ENCODE results near the gene TTLL12.

Gene TTLL12

DNA sequence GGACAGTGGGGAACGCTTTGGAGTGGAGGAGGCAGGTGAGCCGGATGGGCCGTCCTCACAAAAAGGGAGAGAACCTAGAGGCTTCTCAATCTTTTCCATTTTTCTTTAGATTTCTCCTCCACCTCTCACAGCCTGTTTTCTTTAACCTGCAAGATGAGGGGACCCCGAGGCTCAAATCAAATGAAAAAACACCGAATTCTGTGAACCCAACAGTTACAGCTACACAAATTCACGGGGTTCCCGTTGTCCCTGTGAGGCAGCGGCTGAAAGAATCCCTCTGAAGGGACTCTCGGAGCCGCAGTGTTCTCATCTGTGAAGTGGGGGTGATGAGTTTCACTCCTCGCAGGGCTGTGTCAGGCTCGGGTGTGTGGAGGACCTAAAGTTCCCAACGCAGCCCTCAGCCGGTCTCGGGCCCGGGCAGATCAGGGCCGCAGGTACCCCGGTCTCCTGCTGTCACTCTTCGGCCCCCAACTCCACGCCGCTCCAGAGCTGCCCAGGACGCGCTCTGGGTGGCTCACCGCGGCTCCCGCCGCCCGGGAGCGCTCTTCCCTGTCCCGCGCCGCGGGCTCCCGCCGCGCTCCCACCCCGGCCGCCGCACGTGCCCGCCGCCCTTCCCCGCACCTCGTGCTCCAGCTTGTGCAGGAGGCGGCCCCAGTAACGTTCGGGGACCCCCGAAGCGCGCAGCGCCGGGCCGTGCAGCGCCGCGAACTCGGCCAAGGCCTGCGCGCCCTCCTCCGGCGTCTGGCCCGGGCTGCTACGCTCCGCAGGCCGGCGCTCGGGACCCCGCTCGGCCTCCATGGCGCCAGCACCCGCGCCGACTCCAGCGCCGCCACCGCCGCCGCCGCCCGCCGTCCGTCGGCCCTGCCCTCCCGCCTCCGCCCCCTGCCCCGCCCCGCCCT lies at the start of gene TTLL12:
Gene TTLL12 (minus strand): TSS at position 863 of the 899 bp plus-strand sequence. CDS start 65 bp downstream, at position 798.
- peak in 2 of 3 donors; percentile 10 to 50 for DNase-seq (ENCODE audit: low read depth in 2 of 3, low spot score in 1 of 3)

DNA sequence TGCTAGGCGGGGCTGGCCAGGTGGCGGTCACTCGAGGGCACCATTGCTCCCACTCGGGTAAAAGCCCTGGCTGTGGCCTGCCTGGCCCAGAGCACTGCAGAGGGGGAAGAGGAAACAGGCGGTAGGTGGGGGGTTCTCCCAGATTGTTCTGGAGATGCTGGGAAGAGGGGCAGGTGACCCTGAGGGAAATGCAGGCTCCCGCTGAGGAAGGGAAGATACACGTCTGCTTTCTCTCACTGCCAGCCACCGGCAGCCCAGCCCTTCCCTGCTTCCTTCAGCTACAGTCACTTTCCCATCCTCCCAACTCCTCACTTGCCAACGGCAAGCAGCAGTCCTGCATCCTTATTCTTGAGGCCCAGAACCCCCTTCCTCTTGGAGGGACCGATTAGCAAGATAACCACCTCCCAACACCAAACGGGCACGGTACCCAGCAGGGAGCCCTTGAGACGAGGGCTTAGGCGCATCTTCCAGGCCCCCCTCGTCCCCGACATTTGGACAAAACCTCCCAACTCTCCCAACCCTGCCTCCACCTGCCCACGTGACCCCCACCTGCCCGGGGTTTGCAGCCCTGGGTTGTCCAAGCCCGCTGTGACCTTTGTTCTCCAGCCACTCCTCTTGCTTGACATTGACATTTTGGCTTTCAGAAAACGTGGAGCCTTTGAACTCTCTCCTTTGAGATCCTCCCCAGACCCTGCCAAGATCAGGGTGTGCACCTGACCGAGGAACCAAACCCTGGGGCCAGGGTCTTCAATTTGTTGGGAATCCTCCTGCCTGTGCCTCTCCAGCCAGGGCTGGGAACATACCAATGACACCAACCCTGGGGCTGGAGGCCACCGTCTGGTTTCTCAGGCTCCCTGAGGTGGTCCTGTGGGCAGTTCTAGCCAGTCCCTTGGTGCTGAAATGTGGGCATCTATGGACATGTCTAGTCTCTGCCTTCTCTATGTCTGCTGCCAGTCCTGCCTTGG lies 48.8 kb upstream of the TTLL12 start:
- DNase-seq (ENCODE audit: low read depth in 2 of 3, low spot score in 1 of 3), result no peak

DNA sequence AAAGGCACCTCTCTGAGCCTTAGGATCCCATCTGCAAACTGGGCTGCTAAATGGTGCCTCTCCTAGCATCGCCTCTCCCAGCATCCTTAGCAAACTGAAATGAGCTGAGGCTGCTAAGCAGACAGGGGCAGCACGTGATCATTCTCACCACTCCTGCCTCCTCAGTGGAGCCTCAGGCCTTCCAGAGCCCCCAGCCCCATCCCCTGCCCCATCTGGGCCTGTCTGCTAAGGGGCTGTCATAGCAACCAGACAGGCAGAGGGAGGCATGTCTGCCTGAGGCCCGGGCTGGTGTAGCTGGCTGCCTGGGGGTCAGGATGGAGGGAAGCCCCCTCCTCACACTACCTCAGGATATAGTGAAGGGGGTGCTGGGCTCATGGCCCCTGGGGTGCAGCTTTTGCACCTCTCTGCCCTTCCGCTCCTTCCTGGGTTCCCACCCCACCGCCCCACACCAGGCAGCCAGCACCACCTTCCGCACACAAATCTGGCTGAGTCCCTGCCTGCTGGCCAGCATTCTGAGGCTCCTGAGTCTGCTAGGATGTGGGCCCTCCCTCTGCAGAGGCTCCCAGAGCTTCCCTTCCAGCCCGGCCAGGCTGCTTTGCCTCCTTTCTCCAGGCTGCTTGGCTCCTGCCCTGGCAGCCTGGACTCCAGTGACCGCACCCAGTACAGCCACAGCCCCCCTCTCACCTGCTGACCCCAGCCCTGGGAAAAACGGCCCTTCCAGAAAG lies 47.5 kb upstream of the TTLL12 start:
- DNase-seq (ENCODE audit: low read depth in 2 of 3, low spot score in 1 of 3), result no peak

DNA sequence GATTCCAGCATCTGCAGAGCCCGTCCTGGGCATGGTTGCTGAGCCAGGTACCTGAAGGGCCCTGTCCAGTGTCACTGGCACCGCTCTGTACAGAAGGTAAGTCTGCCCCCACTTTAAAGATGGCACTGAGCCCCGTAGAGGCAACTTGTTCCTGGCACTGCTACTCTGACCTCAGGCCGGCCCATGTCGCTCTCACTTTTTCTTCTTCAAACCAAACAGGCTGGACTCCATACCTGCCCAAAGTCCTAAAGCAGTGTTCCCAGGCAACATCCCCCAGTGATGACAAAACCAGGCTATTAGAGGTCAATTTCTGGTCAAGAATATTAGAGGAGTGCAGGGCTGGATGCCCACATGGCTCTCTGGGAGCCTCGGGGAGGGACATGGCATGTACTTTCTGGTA lies 46.6 kb upstream of the TTLL12 start:
- DNase-seq (ENCODE audit: low read depth in 2 of 3, low spot score in 1 of 3), result no peak

DNA sequence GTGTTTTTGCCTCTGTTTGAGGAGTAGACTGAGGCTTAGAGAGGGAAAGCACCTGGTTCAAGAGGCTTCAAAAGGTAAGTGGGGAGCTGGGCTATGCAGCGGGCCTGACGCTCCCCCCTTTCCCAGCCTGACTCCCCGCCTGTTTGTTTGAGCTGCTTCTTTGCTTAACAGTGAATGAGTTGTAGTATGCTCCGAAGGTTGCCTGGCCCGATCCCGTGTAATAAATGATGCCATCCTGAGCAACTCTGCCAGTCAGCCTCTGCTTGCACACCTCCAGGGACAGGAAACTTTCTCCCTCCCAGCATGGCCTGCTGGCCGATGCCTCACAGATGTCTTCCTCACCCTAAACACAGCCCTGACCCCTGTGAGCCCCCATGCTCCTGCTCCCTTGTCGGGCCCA lies 45.5 kb upstream of the TTLL12 start:
- DNase-seq (ENCODE audit: low read depth in 2 of 3, low spot score in 1 of 3), result no peak

DNA sequence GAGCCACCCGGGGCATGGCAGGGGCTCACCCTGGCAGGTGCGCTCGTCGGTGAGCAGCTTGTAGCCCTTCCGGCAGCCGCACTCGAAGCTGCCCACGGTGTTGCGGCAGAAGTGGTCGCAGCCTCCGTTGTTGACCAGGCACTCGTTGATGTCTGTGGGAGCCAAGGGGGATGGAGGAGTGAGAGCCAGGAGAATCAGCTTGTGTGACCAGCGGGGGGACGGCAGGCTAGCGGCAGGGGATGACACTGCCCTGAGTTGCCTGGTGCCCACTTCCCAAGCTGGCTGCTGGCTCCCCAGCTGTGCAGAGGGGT lies 44.7 kb upstream of the TTLL12 start:
- no peak for DNase-seq (ENCODE audit: low read depth in 2 of 3, low spot score in 1 of 3)

DNA sequence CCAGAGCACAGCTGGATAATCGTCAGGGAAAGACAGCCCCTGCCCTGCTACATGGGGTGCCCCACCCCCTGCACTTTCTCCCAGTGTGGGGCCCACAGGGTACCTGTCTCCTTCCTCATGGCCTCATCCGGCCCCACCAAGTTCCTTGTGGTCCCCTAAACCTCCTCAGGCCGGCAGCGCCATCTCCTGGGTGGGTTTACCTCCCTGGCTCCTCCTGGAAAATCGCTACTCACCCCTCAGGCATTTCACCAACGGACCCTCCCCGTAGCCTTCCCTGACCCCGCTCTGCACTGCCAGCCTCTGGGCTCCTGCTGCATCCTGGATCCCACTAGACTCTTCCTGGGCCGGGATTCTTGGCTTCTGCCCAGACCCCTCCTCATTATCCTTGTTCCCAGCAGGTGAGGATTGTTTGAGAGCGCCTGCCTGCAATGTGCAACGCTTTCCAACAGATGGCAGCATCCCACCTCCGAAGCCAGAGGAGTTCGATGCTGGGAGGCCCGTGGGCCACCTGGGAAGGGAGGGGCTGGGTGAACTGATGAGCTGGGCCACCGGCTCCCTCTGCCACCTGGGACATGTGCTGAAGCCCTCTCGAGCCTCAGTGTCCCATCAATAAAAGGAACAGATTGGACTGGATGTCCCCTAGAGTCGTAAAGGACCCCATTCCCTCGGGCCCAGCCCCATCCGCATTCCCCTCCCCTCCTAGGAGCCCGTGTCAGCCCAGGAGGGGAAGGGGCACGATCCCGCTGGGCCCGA lies 44.2 kb upstream of the TTLL12 start:
- DNase-seq (ENCODE audit: low read depth in 2 of 3, low spot score in 1 of 3), result peak; percentile 42 to 71 (median 55)

DNA sequence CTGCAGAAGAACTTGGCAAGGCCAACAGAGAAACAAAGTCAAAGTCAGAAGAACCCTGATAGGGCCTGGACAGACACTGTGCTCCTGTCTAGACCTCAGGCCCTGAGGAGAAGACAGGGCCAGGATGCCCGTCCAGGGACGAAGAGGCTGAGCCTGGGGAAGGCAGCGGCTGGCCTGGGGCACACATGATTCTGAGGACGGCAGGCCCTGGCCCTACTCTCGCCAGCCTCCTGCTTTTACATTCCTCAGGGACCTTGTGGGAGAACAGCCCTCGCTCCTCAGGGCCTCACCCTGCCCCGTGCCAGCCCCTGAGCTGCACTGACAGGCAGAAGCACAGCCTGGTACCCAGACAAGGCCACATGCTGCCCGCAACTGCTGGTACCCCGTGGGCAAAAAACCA lies 43.6 kb upstream of the TTLL12 start:
- DNase-seq (ENCODE audit: low read depth in 2 of 3, low spot score in 1 of 3), result no peak

DNA sequence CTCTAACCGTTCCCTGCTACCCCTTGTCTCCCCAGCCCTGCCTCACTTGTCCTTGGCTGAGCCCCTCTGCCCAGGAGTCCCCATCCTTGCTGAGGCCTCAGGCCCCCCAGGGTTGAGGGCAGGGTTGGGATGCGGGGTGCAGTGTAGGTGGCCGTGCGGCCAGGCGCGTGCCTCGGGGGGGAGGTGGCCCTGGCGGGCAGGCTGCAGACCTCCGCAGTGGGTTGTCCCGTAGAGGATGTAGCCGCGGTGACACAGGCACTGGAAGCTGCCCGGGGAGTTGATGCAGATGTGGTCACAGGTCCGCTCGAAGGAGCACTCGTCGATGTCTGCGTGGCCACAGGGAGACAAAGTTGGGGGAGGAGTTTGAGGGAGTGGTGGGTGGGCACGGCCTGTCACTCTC lies 41.9 kb upstream of the TTLL12 start:
- no peak for DNase-seq (ENCODE audit: low read depth in 2 of 3, low spot score in 1 of 3)

DNA sequence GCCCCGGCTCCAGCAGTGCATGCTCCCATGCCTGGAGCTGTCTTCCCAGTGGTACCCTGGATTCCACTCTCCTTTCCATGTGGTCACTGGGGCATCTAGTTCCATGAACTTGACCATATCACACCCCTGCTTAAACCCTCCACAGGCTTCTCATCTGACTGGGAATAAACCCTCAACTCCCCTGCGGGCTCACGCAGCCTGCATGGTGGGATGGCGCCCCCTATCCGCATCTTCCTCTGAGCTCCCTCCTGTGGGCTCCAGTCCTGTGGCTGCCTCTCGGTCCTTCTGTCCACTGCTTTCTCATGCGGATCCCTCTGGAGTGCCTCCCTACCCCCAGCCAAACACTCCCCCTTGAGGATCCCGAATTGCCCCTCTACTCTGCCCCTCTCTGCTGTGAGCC lies 41.4 kb upstream of the TTLL12 start:
- no peak for DNase-seq (ENCODE audit: low read depth in 2 of 3, low spot score in 1 of 3)

DNA sequence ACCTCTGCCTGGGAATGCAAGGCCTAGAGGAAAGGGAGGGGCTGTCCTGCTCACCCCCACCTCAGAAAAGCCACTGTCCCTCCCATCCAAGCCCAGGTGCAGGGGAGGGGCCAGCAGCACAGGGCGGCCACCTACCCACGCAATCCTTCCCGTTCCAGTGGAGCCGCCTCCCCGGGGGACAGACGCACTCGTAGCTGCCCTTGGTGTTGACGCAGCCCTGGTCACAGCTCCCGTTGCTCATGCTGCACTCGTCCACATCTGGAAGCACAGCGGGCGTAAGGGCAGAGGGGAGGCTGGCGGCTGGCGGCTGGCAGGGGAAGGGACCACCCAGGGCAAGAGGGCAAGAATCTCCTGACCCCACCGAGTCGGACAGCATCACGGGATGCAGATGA lies 40.3 kb upstream of the TTLL12 start:
- DNase-seq (ENCODE audit: low read depth in 2 of 3, low spot score in 1 of 3), result no peak

DNA sequence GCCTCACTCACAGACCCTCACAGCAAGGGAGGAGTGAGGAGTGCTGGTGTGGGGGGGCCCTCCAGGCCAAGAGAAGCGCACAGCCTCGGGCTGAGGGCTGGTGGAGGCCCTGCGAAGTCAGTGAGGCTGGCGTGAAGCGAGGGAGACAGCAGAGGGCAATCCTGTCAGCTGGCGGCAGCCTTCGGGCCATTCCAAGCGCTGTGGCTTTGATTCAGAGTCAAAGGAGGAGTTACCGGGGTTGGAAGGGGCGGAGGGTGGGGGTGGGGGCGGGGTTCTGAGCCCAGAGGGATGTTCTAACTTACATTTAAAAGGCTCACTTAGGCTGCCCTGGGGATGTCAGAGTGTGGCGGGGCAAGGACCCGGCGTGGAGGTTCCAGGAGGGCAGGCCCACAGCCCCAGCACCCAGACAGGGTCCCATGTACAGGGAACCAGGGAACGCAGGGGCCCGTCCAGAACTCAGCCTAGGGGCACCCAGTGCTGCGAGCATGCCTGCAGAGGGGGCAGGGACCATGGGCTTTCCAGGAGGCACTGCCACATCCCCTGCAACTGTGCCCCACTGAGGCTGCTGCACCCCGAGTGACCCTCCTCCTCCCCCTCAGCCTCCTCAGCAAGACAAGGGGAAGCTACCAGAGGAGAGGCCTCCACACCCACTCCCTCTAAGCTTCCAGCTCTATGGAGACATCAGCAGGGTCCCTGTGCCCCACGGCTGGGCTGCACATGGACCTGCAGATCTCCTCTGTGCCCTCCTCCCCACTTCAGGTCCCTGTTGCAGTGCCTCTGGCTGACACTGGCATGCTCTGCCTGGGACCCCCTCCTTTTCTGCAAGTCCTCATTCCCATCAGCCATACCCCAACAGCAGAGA lies 39.7 kb upstream of the TTLL12 start:
- no peak for DNase-seq (ENCODE audit: low read depth in 2 of 3, low spot score in 1 of 3)

DNA sequence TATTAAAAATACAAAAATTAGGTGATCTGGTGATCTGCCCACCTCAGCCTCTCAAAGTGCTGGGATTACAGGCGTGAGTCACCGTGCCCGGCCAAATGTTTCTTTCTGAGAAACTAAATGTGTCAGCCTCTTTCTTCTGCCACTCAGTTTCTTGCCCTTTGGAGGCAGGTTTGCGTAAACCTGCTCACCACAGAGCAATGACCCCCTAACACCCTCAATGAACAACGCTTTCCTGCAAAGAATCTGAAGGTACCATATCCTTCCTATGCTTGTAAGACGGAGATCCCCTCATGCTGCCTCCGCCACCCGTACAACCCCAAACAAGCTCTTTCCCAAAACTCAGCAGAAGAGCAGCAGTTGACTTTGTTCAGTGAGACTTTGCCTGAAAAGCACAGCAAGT lies 38.7 kb upstream of the TTLL12 start:
- no peak for DNase-seq (ENCODE audit: low read depth in 2 of 3, low spot score in 1 of 3)

DNA sequence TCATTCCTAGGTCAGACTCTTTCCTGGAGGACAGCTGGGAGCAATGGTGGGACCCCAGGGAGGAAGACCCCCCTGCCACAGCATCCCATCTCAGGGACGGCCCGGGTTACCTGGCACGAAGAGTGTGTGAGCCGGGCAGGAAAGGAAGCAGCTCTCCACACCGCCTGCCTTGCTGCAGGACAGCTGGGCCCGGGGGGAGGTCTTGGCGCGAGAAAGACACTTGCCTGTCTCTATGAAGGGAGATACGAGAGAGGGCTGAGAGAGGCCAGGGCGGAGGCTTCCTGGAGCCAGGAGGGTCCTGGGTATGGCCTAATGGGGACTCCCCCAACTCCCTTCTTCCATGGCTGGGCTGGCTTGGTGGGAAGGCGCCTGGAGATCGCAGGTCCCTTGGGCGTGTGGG lies 36.1 kb upstream of the TTLL12 start:
- no peak for DNase-seq (ENCODE audit: low read depth in 2 of 3, low spot score in 1 of 3)

DNA sequence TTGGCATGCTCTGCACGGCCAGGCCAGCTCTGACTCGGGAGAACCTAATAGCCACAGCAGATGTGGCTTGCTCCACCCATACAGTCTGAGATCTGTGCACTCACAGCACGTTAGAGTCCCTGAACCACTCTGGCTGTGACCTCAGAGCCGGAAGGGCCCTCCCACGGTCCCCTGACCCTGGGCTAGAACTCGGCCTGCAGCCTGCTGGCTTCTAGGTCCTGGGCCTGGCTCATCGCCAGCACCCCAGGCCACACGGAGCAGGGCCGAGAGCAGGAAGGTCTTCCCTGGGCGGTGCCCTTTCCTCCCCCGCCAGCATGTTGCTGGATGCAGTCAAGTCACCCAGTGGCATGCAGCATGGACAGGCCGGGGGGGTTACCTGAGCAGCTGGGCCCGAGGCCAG lies 35.3 kb upstream of the TTLL12 start:
- no peak for DNase-seq (ENCODE audit: low read depth in 2 of 3, low spot score in 1 of 3)

DNA sequence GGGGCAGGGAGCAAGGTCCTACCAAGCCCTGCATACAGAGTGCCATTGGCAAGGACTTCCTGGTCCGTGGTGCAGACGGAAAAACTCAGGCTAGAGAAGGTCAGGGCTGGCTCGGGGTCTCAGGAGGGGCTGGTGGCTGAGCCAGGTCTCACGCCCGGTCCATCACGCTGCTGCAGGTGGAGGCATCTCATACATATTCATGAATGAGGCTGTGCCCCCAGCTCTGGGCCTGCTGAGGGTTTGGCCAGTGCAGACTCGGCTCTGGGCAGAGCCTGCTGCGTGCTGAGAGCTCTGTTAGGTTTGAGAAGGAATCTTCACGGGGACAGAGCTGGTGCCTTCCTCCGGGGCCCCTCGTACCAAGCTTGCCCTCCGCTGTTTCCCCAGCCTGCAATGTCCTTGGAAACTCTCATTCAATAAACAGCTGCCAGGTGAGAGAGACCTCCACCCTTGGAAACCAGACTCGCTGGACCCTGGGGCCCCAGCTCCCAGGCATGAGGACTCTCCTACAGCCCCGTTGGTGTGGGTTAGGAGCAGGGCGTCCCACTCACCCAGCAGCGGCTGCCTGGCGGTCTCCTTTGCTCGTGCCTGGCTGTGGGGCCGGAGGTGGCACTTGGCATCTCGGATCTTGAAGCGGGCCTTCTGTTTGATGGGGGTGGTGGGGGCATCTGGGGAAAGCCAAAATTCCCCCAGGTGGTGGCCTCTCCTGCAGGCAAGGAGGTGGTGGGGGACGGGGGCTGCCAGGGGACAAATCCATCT lies 33.9 kb upstream of the TTLL12 start:
- DNase-seq (ENCODE audit: low read depth in 2 of 3, low spot score in 1 of 3), result no peak

DNA sequence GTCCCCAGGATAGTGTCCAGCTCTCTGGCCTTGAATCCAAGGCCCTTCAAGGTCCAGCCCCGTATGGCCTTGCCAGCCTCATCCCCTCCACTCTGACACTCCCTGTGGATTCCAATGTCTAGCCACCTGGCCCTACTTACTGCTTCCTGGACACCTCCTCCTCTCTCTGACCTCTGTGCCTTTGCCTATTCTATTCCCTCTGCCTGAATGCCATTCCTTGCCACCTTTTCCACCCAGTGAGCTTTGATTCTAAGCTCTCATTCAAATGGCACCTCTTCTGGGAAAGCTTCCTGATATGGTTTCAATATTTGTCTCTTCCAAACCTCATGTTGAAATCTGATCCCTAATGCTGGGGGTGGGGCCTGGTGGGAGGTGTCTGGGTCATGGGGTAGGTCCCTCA lies 31.9 kb upstream of the TTLL12 start:
- no peak for DNase-seq (ENCODE audit: low read depth in 2 of 3, low spot score in 1 of 3)

DNA sequence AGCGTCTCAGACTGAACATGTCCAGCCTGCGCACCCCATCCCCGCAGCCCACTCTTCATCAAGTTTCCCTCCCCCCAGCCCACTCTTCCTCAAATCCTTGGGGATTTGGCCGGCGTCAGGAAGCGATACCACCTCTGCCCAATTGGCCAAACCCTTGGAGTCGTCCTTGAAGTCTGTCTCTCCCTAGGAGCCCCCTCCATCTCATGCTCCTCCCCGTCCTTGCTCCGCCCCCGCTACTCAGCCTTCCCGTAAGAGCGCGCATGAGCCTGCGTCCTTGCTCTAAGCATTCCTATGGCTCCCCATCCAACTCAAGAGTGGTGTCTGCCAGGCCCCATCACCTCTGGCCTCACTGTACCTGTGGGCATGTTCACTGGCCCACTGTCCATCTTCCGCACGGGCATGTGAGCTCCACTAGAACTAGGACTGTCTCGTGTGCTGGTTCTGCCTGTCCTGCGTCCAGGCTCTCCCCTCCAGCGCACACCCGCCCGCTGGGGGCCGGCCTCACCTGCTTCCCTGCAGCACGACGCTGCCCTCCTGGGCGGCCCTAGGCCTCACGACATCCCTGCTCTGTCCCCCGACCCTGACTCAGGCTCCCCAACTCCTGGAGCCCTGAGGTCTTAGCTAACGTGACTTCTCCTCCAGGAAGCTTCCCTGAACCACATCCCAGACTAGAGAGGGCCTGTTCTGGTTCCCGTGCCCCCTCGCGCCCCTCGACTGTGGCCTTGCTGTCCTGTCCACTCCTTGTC lies 30.5 kb upstream of the TTLL12 start:
- no peak for DNase-seq (ENCODE audit: low read depth in 2 of 3, low spot score in 1 of 3)

Measured in stimulated activated CD4-positive, alpha-beta T cell treated with anti-CD3 and anti-CD28 coated beads, Interleukin-12 subunit alpha, Interleukin-12 subunit beta, amount 100 ng/mL, for 48 hours (primary cell).